HG02973 (cell line): ENCODE data around the gene TMEM239.
"Not testable (repeated sequence)": the region's sequence is repeated elsewhere in the genome, so short reads cannot be mapped to it uniquely, and the experiment has no call there.

Source experiments
- ATAC-seq: cut with Tn5 transposase; IDR thresholded peaks from one replicate; pipeline ENCODE4 v1.9.1; 2021; ENCODE audit warnings: moderate library complexity; ENCODE audit not compliant: unreplicated experiment

Gene TMEM239

GRCh38 chr20:2820084-2820895 is 4.1 kb downstream of the TMEM239 start:
- no peak for ATAC-seq

DNA sequence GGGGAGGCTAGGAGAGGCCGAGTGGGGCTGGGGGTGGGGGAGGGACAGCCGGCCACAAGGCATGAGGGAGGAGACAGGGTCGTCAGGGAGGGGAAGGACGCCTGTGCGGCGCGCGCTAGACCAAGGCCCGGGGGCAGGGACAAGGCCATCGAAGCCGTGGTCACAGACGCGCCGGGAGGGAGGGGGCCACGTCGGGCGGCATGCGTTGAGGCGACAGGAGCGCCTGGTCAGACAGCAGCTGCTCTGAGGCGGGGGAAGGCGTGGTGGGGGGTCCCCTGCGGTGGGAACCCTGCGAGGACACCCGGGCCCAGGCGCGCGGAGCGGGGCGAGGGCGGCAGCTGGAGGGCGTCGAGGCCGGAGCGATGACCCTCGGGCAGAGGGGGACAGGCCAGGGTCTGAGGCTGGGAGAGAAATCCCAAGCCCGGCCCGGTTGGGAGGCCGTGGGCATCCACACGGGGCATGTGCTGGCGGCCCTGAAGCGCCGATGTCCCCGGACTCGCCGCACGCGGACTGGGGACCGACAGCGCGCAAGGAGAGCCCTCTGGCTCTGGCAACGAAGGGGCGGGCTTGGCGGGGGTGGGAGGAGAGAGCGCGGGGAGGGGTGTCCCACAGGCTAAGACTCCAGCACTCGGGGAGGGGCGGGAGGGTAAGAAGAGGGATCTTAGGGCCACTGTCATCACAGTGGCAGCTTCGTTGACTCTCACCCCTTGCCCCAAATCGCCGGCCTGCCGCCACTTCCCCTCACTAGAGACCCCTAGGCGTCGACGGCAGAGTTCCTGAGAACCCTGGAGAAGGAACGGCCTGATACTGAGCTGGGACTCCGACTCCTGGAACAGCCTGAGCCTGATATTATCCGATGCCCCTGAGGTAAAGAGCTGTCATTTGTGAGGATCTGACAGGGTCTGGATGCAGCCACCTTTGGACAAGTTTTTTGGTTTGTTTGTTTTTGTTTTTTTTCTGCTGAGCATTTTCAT is 5.0 kb downstream of the TMEM239 start:
- ATAC-seq, result no peak

DNA sequence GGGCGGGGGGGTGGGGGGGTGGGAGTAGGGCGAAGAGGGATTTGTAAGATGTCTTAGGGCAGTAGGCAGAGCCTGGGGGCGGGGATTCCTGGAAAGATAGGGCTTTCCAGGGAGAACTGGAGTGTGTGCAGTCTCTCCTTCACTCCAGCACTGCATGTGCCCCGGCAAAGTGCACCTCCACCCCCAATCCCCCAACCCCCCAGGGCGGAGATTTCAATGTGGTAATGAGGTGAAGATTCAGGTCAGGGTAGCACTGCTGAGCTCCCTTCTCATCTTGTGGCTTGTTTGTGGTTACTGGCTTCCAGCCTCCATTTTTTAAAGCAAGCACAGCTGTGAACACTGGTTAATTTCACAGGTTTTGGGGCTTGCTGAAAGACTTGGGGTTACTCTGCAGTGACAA is 5.9 kb downstream of the TMEM239 start:
- no peak for ATAC-seq

DNA sequence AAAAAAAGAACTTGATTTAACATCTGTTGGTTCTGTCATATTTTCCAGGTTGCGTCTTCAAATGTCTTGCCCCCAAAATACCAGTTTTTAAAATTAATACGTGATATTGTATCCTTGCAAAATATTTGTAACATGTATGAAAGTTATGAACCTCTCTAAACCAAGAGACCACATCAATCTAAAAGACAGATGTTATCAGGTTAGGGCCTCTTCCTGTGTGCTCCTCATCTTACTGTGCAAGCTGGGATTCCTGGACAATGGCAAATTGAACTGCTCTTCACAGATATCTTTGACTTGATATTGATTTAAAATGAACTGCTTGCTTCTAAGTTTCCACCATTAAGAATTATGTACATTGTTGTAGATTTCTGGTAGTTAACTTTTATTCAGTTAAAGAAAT is 9.6 kb downstream of the TMEM239 start:
- ATAC-seq, result no peak

- ATAC-seq, result no peak
These were observed 10.5 kb downstream of the TMEM239 start for GRCh38 chr20:2826655-2827054.

DNA sequence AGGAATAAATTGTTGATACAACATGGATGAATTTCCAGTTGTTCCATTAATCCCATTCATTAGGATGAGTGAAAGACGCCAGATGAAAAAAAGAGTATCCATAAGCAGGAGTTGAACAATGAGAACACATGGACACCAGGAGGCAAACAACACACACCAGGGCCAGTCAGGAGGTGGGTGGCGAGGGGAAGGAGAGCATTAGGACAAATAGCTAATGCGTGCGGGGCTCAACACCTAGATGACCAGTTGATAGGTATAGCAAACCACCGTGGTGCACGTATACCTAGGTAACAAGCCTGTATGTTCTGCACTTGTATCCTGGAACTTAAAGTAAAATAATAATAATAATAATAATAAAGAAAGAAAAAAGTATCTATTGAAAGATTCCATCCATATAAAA is 13.2 kb downstream of the TMEM239 start:
- ATAC-seq, result no peak

DNA sequence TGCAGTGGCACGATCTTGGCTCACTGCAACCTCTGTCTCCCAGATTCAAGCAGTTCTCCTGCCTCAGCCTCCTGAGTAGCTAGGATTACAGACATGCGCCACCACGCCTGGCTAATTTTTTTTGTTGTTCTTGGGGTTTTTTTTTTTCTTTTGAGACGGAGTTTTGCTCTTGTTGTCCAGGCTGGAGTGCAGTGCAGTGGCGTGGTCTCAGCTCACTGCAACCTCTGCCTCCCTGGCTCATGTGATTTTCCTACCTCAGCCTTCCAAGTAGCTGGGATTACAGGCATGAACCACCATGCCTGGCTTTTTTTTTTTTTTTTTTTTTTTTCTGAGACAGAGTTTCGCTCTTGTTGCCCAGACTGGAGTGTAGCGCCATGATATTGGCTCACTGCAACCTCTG is 15.0 kb downstream of the TMEM239 start:
- not testable (repeated sequence) for ATAC-seq

DNA sequence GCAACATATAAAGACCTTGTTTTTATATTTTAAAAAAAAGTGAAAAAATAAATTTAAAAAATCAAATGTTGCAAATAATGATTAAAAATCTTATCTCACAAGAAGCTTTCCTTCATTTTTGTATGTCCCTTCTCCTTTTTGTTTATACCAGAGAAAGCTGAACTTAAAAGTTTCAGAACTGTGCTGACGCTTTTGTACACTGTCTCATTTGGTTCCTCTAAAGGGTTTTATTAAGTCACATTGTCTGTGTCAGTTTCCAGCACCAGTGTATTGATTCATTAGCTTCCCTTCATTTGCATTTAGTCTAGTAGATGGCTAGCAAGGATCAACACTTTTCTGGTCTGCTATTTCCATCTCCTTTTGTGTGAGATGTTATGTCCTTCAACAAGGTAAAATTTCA is 17.6 kb downstream of the TMEM239 start:
- ATAC-seq, result no peak

GRCh38 chr20:2834401-2835110 is 18.4 kb downstream of the TMEM239 start:
- ATAC-seq, result no peak

DNA sequence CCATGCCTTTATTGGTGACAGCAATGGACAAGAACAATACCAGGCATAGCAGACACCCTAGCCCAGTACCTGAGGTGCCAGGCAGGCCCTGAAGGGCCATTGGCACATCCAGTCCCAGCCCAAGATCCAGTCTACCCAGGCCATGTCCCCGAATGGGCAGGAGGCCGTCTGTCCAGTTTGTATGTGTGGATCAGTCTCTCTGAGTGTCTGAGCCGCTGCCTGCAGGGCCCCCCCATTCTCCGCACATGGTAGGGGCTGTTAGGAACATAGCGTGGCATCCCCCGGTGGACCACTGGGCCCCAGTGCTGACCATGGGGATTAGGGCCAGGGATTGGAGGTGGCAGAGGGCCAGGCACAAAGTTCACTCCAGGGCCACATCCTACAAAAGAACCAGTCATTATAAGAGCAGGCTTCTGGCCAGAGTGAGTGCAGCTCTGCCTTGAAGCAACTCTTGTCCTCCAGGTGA is 19.2 kb downstream of the TMEM239 start:
- no peak for ATAC-seq

DNA sequence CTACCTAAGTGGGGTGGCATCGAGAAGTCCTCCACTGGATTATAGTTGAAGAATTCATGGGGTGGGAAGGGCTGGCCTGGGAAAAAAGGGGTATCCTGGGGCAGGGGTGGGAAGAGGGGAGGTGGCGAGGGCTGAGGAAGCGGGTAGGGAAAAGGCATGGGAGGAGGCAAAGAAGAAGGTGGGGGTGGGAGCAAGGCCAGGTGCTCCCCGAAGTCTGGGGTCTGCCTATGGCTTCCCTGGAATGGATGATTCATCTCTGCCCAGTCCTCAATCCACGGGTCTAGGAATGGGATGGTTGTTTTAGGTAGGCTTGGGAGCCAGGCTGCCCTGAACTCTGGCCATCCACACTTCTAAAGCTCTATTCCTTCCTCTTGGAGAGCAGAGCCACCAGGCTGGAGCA is 19.9 kb downstream of the TMEM239 start:
- no peak for ATAC-seq

DNA sequence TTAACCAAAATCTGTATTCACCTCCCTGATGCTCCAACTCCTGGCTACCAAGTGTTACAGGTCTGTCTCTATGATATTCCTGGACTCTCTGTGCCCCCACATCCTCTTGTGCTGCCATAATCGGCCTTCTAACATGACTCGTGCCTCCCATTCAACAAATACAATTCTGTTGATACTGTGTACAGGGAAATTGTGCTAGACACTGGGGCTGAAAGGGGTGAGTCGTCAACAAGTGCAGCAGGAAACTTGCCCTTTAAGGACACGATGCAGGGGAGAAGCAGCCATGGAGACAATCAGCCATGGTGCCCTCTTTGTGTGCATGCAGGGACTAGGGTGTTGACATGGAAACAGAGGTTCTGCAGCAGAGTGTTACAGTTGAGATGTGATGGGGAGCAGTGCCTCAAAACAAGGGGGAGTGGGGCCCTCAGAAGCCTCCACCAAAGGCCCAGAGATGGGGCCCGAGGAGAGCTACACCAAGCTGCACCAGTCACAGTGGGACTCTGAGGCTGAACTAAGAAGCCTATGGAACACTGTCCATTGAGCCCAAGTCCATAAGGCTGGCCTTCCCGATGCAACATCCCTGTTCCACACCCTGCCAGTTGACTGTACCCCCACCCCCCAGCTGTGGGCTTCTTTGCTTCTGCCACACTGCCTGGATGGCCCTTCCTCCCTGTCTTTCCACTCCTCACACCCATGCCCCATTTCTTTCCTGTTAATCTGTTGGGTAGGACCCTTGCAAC is 21.2 kb downstream of the TMEM239 start:
- no peak for ATAC-seq

GRCh38 chr20:2838170-2838797 is 22.1 kb downstream of the TMEM239 start:
- ATAC-seq, result no peak

GRCh38 chr20:2838847-2839671 is 22.9 kb downstream of the TMEM239 start:
- no peak for ATAC-seq

DNA sequence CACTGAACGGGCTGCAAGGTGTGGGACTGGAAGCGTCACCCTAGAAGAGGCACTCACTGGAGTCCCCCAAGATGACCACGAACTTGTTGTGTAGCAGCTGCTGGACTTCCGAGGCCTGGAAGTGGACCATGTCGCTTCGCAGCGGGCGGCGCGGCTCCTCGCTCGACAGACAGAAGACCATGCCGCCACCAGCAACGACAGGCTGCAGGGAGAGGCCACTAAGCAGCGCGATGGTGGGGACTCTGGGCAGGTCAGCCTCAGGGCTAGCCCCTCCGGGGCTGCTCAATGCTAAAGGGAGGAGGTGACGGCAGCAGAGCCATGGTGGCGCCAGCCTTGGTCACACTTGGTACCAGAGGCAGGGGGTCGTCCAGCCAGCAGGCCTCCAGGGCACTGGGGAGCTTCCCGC is 23.6 kb downstream of the TMEM239 start:
- no peak for ATAC-seq

- ATAC-seq, result peak; percentile 88
These were observed 24.2 kb downstream of the TMEM239 start, which contains the start of the genes PCED1A and VPS16 for GRCh38 chr20:2840138-2840966. PCED1A (minus strand) TSS chr20:2840655; CDS start chr20:2839912, 743 bp downstream. VPS16 (plus strand) TSS chr20:2840745; CDS start chr20:2840775, 30 bp downstream.

- peak; percentile 27 for ATAC-seq
These were observed 24.9 kb downstream of the TMEM239 start for GRCh38 chr20:2840967-2841531.

DNA sequence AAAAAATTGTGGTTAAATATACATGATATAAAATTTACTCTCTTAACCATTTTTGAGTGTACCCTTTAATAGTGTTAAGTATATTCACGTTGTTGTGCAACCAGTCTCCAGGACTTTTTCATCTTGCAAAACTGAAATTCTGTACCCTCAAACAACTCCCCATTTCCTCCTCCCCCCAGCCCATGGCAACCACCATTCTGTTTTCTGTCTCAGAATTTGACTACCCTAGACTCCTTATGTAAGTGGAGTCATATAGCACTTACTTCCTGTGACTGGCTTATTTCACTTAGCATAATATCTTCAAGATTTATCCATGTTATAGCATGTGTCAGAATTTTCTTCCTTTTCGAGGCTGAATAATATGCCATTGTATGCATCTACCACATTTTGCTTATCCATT is 29.4 kb downstream of the TMEM239 start:
- no peak for ATAC-seq
